Measurements from ENCODE around the gene JAK1. TPM values are rescaled to one million over a fixed set of nuclear protein-coding genes. Genes with fewer than 3 reads are reported as not detected.

Gene JAK1
- total RNA-seq, 4 donors from 2014 or later, result 59.7 to 92.7 (median 64.1) TPM

DNA sequence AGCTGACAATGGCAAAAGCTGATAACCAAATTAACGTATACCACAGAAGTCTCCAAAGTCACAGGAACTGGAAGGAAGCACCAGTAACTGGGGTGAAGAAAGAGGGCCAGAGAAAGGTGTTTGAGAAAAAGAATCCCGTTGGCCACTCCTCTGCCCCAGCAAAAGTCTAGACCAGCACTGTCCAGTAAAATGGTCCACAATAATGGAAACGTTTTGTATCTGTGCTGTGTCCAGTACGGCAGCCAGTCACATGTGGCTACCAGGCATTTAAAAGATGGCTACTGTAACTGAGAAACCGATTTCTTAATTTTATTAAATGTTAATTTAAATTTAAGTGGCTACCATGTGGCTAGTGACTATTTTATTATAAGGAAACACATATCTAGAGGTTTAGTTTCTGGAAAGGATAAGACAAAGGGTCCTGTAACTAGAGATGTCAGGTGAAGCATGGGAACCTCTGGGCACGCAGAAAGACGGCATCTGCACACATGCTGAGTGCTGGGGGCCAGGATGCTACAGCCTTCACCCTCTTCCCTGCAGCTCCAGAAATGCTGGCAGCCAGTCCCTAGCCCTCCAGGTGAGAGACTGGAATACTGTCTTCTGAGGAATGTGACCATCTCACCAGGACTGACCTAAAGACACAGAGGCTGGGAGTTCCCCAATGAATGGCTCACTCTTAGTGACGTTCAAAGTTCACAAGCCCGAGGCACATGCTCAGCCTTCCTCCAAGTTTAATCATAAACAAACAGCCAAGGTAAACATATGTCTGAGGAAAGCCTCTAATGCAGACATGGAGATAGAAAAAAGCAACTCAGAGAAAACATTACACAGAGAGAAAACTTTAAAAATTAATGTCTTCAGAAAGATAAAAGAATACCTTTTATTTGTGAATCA is 50.7 kb downstream of the JAK1 start:
- TF ChIP-seq, protein P1, sequence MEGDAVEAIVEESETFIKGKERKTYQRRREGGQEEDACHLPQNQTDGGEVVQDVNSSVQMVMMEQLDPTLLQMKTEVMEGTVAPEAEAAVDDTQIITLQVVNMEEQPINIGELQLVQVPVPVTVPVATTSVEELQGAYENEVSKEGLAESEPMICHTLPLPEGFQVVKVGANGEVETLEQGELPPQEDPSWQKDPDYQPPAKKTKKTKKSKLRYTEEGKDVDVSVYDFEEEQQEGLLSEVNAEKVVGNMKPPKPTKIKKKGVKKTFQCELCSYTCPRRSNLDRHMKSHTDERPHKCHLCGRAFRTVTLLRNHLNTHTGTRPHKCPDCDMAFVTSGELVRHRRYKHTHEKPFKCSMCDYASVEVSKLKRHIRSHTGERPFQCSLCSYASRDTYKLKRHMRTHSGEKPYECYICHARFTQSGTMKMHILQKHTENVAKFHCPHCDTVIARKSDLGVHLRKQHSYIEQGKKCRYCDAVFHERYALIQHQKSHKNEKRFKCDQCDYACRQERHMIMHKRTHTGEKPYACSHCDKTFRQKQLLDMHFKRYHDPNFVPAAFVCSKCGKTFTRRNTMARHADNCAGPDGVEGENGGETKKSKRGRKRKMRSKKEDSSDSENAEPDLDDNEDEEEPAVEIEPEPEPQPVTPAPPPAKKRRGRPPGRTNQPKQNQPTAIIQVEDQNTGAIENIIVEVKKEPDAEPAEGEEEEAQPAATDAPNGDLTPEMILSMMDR (IDR thresholded peaks at IDR 0.05), result no peak
- TF ChIP-seq POLR2A (IDR thresholded peaks at IDR 0.05), result no peak
- Histone ChIP-seq H3K9me3 (no peaks in the 10 kb centered on the region), H3K4me3 (no peak overlapping the region), H3K27me3 (no peaks in the 10 kb centered on the region), H3K4me1 (peaks cover 2 to 84% (median 39%) of the 10 kb centered on the region in 3 donors), H3K27ac (no peak overlapping the region), H3K36me3 (no peaks in the 10 kb centered on the region)
- WGBS, 2 donors, result 66 to 67% methylated on average over 9 of the region's 9 CpGs
- intact Hi-C loops (cut with DNase I), result no loop called here
- no peak for DNase-seq

DNA sequence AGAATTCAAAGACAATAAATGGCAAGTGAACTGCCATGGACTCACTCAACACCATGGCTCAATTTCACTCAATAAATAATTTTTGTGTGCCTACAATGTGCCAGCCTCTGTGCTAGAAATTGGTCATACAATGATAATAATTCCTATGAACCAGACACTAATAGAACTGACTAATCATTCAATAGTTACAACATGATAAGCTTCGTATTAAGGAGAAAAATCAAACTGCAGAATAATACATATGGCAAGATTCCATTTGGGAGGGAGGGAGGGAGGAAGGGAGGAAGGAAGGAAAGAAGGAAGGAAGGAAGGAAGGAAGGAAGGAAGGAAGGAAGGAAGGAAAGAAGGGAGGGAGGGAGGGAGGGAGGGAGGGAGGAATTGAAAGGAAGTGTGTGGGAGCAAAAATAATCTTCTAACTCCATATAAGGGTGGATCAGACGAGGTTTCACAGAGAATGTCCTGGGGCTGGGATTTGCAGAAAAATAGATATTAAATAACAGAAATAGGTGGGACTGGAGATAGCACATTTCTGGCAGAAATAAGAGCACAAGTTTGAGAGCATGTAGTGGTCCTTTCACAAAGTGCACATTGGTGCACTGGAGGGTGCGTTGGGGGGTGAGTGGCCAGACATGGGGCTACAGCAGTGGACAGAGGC is 52.9 kb downstream of the JAK1 start:
- no peak overlapping the region for H3K4me3 ChIP-seq
- H3K4me1 ChIP-seq, result peaks cover 0 to 76% (median 36%) of the 10 kb centered on the region in 3 donors
- H3K27me3 ChIP-seq, result no peaks in the 10 kb centered on the region
- H3K36me3 ChIP-seq, result no peaks in the 10 kb centered on the region
- TF ChIP-seq POLR2A (IDR thresholded peaks at IDR 0.05), result no peak
- TF ChIP-seq, protein P1 (IDR thresholded peaks at IDR 0.05), result no peak
- no peak overlapping the region for H3K27ac ChIP-seq
- no peaks in the 10 kb centered on the region for H3K9me3 ChIP-seq
- no peak for DNase-seq
- WGBS, 2 donors, result 26 to 30% methylated on average over 3 of the region's 3 CpGs
- intact Hi-C loops (cut with DNase I), result no loop called here

DNA sequence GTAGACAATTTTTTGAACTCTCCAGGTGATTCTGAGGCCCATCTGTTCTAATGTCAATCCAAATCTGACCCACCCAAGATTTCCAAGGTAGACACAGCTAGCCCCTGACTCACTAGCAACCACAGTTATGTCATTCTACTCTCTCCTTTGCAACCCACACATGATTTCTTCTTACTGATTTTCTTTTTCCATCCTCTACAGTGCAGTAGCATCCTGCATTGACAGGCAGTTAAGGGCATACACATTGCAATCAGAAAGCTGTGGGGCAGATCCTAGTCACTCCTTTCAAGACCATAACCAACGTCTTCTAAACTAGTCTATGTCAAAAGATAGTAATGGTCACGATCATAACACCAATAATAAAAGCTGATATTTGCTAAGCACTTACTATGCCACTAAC is 54.2 kb downstream of the JAK1 start:
- intact Hi-C loops (cut with DNase I), result no loop called here
- DNase-seq, result no peak
- no peak overlapping the region for H3K4me3 ChIP-seq
- peaks cover 0 to 68% (median 27%) of the 10 kb centered on the region in 3 donors for H3K4me1 ChIP-seq
- TF ChIP-seq, protein P1 (IDR thresholded peaks at IDR 0.05), result no peak
- TF ChIP-seq POLR2A (IDR thresholded peaks at IDR 0.05), result no peak
- H3K9me3 ChIP-seq, result no peaks in the 10 kb centered on the region
- WGBS, 2 donors, result 56 to 87% methylated on average over 2 of the region's 2 CpGs
- no peak overlapping the region for H3K27ac ChIP-seq
- H3K36me3 ChIP-seq, result no peaks in the 10 kb centered on the region
- H3K27me3 ChIP-seq, result no peaks in the 10 kb centered on the region

DNA sequence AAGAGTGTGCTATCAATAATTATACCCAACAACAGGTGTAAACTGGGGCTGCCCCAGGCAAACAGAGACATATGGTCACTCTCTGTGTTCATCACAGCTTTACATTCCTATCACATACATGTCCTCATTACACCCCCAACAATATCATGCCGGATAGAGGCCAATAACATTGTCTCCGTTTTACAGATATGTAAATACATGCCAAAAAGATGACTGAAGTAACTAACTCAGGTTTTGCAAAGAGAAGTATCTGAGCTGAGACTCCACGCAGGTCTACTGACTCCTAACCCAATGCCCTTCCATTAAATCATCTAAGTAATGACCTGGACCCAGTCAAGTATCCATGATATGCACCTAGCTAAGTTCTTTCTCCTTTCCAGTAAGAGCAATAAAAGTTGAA is 55.0 kb downstream of the JAK1 start:
- H3K4me1 ChIP-seq, result peaks cover 0 to 68% (median 20%) of the 10 kb centered on the region in 3 donors
- no peaks in the 10 kb centered on the region for H3K36me3 ChIP-seq
- DNase-seq, result no peak
- 70 to 81% methylated on average over 3 of the region's 3 CpGs for WGBS, 2 donors
- no peak overlapping the region for H3K27ac ChIP-seq
- intact Hi-C loops (cut with DNase I), result no loop called here
- H3K9me3 ChIP-seq, result no peaks in the 10 kb centered on the region
- TF ChIP-seq, protein P1 (IDR thresholded peaks at IDR 0.05), result no peak
- no peak for TF ChIP-seq POLR2A (IDR thresholded peaks at IDR 0.05)
- no peaks in the 10 kb centered on the region for H3K27me3 ChIP-seq
- H3K4me3 ChIP-seq, result no peak overlapping the region

DNA sequence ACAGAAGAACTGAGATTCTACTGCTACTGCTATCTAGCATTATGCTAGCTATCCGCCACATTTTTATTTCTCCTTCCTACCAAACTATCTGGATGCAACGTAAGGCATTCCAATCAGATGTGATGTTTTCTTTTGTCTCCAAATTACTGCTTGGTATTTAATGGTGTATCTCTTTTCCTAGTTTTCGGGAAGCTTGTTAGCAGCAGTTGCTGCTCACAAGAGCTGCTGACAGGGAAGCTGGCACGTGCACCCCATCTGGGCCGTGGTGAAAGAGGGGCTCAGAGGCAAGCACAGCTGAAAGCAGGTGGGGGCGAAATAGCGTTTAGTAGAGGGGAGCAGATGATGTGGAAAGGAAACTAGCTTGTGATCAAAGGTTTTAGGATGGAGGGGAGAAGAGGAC is 57.3 kb downstream of the JAK1 start:
- no peak overlapping the region for H3K27ac ChIP-seq
- intact Hi-C loops (cut with DNase I), result no loop called here
- TF ChIP-seq POLR2A (IDR thresholded peaks at IDR 0.05), result no peak
- TF ChIP-seq, protein P1 (IDR thresholded peaks at IDR 0.05), result no peak
- H3K9me3 ChIP-seq, result no peaks in the 10 kb centered on the region
- WGBS, 2 donors, result 76 to 80% methylated on average over 7 of the region's 7 CpGs
- no peak overlapping the region for H3K4me3 ChIP-seq
- H3K27me3 ChIP-seq, result no peaks in the 10 kb centered on the region
- no peaks in the 10 kb centered on the region for H3K36me3 ChIP-seq
- DNase-seq, result no peak
- H3K4me1 ChIP-seq, result peaks cover 0 to 50% (median 12%) of the 10 kb centered on the region in 3 donors
